Astrocyte of the hippocampus (primary cell): ENCODE measurements around the gene CAMTA1.
"Not testable (repeated sequence)": the region's sequence is repeated elsewhere in the genome, so short reads cannot be mapped to it uniquely, and the experiment has no call there.

Experiments used
- DNase-seq: peaks from one replicate; pipeline ENCODE4 v3.0.0; 2011; ENCODE audit warnings: low read depth, low spot score

Gene CAMTA1

DNA sequence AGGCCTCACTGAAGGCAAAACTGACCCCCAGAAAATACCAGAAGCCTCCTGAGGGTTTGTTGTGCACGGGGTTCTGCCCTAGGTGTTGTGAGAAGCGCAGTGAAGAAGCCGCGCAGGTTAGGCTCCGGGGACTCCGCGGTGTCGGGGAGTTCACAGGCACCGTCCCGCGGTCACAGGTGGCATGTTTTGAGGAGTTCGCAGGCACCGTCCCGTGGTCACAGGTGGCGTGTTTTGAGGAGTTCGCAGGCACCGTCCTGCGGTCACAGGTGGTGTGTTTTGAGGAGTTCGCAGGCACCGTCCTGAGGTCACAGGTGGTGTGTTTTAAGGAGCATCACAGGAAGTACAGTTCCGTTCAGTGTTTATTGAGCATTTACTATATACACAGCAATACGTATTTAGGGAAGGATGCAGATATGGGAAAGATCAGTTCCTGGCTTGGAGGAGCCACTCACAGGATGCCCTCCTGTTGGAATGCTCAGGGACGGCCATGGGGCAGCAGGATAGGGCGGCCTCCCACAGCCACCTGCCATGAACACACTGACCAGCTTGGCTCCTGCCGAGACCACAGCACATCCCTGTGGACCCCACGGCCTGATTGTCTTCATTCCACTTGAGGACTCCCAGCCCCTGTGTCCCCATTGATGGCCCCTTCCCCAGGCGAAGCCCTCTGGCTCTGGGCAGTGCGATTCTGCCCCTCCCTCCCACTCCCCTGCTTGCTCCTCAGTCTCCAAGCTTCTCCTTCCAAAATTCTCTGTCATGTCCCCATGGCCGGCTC lies 899.8 kb downstream of the CAMTA1 start:
- DNase-seq = no peak

- no peak for DNase-seq
Observed at GRCh38 chr1:7686301-7686850, 901.1 kb downstream of the CAMTA1 start.

DNA sequence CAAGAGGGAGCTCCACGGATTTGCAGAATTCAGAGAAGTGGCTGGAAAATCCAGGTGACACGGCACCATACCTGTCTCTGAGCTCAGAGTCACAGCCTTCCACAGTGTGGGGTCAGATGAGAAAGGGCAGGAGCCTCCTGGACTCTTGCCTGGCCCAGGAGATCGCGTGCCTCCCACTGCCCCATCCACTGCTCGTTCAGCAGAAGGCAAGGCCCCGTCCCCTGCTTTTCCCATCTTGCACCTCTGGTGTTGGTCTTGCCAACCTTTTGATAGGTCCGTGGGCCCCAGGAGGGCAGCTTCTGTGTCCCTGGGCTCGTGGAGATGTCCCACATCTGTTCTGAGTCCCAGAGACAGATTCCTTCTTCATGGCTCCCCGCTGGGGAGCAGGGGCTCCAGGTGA lies 902.2 kb downstream of the CAMTA1 start:
- no peak for DNase-seq

DNA sequence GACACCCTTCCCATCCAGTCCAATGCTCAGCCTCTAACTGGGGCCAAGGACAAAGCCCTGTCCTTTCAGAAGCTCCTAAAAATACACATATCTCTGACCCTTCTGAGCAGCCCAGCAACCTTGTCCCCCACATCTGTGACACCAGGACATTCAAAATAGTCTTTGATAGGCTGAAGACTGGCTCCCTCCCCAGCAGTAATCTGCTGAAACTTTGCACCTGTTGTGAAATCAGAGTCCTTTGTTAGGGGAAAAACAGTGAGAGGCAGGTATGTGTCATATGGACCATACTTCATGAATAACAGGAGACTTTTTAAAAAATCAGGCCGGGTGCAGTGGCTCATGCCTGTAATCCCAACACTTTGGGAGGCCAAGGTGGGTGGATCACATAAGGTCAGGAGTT lies 903.4 kb downstream of the CAMTA1 start:
- DNase-seq = no peak

GRCh38 chr1:7689307-7689706 lies 904.1 kb downstream of the CAMTA1 start:
- not testable (repeated sequence) for DNase-seq

DNA sequence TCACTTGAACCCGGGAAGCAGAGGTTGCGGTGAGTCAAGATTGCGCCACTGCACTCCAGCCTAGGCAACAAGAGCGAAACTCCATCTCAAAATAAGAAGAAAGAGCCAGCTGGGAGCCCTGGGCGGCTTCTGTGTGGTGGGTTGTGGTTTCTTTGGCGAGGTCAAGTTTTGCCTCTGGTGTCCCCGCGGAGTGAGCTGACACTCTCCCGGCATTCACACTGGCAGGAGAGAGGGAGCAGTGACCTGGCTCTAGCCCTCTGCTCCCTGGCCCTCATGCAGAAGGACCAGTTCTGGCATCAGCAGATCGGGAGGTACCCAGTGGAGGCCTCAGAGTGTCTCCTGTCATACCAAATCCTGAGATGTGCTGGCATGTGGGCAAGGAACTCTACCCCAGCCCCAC lies 904.8 kb downstream of the CAMTA1 start:
- DNase-seq = no peak

GRCh38 chr1:7690496-7691182 lies 905.4 kb downstream of the CAMTA1 start:
- DNase-seq = no peak

DNA sequence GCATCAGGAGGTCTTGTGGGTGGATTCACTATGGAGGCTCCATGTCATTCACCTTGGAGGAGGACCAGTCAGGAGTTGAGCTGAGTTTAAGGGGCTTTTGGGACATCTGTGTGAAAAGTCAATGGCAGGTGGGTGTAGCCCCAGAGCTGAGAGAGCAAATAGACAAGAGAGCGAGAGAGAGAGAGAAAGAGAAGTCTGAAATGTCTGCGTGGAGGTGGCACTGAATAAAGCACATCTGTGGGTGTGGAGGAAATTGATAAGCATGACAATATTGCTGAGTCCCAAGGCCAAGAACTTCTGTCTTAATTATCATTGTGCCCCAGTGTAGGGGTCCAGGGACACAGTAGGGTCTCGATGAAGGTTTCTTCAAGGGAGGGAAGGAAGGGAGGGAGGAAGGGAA lies 906.3 kb downstream of the CAMTA1 start:
- DNase-seq = no peak

DNA sequence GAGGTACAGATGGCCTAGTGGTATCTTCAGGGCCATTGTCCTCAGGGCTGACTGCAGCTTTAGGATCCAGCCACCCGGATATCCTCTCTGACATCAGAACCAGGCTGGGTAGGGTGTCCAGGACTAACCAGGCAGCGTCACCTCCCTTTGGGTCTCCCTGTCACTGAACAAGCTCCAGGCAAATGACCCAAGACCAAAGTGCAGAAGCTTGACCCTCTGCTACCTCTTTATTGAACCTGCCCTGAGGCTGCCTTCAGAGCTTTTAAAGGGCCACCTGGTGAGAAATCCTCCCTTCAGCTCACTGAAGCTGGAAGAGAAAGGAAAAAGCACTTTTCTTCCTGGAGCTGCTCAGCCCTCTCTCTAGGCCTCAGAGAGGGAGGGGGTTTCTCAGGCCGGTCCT lies 906.8 kb downstream of the CAMTA1 start:
- DNase-seq = no peak

DNA sequence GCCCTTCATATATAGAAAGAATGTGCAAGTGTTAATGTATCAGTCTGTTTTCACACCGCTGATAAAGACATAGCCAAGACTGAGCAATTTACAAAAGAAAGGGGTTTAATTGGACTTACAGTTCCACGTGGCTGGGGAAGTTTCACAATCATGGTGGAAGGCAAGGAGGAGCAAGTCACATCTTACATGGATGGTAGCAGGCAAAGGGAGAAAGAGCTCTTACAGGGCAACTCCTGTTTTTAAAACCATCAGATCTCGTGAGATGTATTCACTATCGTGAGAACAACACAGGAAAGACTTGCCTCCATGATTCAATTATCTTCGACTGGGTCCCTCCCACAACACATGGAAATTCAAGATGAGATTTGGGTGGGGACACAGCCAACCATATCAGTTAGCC lies 907.8 kb downstream of the CAMTA1 start:
- not testable (repeated sequence) for DNase-seq

- no peak for DNase-seq
Observed at GRCh38 chr1:7693662-7694061, 908.4 kb downstream of the CAMTA1 start.

GRCh38 chr1:7694600-7695496 lies 909.6 kb downstream of the CAMTA1 start:
- DNase-seq = no peak

DNA sequence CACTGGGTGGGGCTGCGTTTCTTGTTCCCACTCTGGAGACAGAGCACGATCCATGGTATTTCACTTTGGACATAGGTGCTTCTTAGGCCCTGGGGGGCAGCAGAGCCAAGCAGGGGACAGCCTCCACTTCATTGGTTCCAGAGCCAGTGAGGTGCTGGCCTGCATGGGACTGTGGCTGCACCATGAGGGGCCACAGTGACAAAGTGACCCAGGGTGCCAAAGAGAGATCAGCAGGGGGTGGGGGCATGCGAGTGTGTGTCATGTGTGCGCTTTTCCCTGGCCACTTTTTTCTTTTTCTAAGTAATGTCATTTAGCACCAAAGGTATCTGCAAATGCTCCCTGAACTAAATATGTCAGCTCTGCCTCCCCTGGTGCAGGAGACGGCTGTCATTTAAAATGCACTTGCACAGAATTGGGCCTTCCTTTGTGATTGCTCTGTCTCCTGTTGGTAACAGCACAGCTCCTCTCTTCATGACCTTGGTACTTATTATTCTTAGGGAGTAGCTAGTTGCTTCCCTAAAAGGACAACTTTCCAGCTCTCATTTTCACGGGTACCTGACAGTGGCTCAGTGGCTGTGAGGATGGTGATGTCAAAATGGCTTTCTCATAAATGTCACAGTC lies 910.4 kb downstream of the CAMTA1 start:
- DNase-seq = no peak

GRCh38 chr1:7698641-7699040 lies 913.4 kb downstream of the CAMTA1 start:
- no peak for DNase-seq

- peak; percentile 27 for DNase-seq
Observed at GRCh38 chr1:7702365-7702764, 917.1 kb downstream of the CAMTA1 start.

GRCh38 chr1:7703321-7704213 lies 918.3 kb downstream of the CAMTA1 start:
- no peak for DNase-seq

GRCh38 chr1:7704214-7705047 lies 919.2 kb downstream of the CAMTA1 start:
- peak; percentile 98 for DNase-seq

DNA sequence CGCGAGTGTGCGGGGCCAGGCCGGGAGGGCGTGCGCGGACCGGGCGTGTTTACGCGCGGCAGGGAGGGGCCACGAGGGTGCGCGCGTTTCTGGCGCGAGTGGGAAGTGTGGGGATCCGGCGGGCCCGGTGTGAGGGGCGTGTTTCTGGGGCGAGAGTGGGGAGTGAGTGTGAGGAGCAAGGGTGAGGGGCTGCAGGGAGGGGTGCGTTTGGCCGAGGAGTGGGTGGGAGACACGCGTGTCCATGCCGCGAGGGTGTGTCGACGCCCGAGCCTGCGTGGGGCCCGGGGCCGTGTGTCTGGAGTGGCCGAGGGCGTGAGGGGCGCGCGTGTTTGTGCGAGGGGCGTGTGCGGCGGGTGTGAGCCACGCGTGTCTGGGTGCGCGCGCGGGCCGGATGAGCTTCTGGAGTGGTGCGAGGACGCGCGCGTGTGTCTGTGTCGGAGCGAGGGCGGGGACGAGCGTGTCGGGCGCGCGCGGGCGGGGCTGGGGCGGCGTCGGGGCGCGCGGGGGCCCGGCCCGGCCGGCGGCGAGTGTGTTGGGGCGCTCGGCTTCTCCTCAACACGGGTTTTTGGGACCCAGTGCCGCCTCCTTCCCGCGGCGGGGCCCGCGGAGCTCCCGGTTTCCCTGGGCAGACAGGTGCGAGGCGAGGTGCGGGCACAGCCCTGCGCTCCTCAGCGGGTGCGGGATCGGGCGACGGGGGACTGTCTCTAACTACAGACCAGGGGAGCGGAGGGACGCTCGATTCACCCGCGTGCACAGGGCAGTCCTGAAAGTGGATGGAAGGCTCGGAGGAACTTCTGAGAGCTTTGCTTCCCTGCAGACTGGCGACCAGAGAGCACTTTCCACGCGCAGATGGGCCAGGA lies 920.0 kb downstream of the CAMTA1 start:
- DNase-seq = peak; percentile 47

- DNase-seq = no peak
Observed at GRCh38 chr1:7705908-7706216, 920.6 kb downstream of the CAMTA1 start.
